Vagina (tissue), 2 donors: ENCODE data around the gene B4GALT3. TPM values are rescaled to one million over a fixed set of nuclear protein-coding genes. Genes with fewer than 3 reads are reported as not detected.

Experiments
- DNase-seq, 2 donors: peaks; one replicate each; pipeline ENCODE4 v3.0.0-alpha.2; 2017; ENCODE audit errors: extremely low spot score in 2 of 2
- H3K27ac ChIP-seq: fragments of 200-600 bp; sonication (generic); one replicate; pipeline ENCODE4 v1.5.1; 2019
- H3K27me3 ChIP-seq: fragments of 200-600 bp; sonication (generic); one replicate; pipeline ENCODE4 v1.5.1; 2019
- H3K36me3 ChIP-seq, 2 donors: fragments of 200-600 bp; sonication (generic); one replicate each; pipeline ENCODE4 v1.5.1; 2017 to 2019
- H3K4me1 ChIP-seq: fragments of 200-600 bp; sonication (generic); one replicate; pipeline ENCODE4 v1.5.1; 2019
- H3K4me3 ChIP-seq, 2 donors: fragments of 200-600 bp; sonication (generic); 1 replicate in 1 of 2; 2 replicates in 1 of 2; pipeline ENCODE4 v1.5.1; 2016 to 2019
- H3K9me3 ChIP-seq: fragments of 200-600 bp; sonication (generic); one replicate; pipeline ENCODE4 v1.5.1; 2019
- POLR2A ChIP-seq, 2 donors: fragments of 450-650 bp; IDR thresholded peaks; one replicate each; pipeline ENCODE4 v1.6.1; 2017; ENCODE audit warnings: antibody characterized with exemption in 2 of 2, mild to moderate bottlenecking in 2 of 2, moderate library complexity in 2 of 2
- POLR2AphosphoS5 ChIP-seq, 2 donors: sonication (generic); formaldehyde crosslinking; IDR thresholded peaks; one replicate each; pipeline ENCODE4 v1.9.0; 2017; ENCODE audit warnings: antibody characterized with exemption in 2 of 2, mild to moderate bottlenecking in 2 of 2, low read depth in 1 of 2; ENCODE audit not compliant: insufficient read depth in 1 of 2
- intact Hi-C: fragments of 100-400 bp; cut with DNase I; formaldehyde crosslinking; loops from one replicate; pipeline ENCODE4 v1.15.1; 2023
- total RNA-seq: library from RNA; depleted of rRNA; stranded (reverse); fragments of >200 nt; gene quantifications from one replicate; pipeline ENCODE4 v1.2.3, GENCODE V29; 2016
- TF ChIP-seq, protein P1 (sequence below), 3 experiments: fragments of 450-650 bp in 2 of 3; fragments of 200-600 bp in 1 of 3; sonication (generic) in 1 of 3; IDR thresholded peaks; one replicate each; pipeline ENCODE4 v1.5.1; 2017 to 2019; ENCODE audit warnings: antibody characterized with exemption in 3 of 3, mild to moderate bottlenecking in 2 of 3, moderate library complexity in 2 of 3

B4GALT3 gene
- total RNA-seq, 1 donor from 2014 or later, result 16.2 TPM

DNA sequence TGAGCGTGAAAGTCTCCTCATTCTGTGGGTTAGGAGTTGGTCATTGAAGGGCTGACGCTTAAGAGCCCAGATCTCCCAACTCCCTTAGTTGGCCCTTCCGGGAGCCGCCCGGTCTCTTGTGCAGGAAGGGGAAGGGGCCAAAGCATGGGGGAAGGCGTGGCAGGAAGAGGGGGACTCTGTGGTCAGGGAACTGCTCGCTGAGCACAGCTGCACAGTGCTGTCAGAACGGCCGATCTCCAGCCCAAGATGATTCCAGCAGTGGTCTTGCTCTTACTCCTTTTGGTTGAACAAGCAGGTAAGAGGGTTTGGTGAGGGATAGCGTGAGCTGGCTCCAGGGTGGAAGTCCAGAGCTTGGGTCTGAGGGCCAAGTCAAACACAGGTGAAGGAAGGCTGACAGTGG, 37.8 kb upstream of the B4GALT3 start, which contains the start of gene FCER1G:
Gene FCER1G, plus strand, starts transcription at position 220 of the 400 bp plus-strand sequence. Its CDS starts 27 bp downstream, at position 247.
- Histone ChIP-seq H3K27me3 (no peaks in the 10 kb centered on the region), H3K4me1 (no peaks in the 10 kb centered on the region), H3K4me3 (peak within 1 kb of the TSS in 1 of 2 donors; percentile 23), H3K27ac (no peak within 1 kb of the TSS), H3K9me3 (no peaks in the 10 kb centered on the region), H3K36me3 (peaks cover 7 to 47% of the 10 kb centered on the region in 2 donors)
- intact Hi-C loops, result no loop called here
- TF ChIP-seq POLR2A (IDR thresholded peaks at IDR 0.05), result no peak
- no peak for DNase-seq

DNA sequence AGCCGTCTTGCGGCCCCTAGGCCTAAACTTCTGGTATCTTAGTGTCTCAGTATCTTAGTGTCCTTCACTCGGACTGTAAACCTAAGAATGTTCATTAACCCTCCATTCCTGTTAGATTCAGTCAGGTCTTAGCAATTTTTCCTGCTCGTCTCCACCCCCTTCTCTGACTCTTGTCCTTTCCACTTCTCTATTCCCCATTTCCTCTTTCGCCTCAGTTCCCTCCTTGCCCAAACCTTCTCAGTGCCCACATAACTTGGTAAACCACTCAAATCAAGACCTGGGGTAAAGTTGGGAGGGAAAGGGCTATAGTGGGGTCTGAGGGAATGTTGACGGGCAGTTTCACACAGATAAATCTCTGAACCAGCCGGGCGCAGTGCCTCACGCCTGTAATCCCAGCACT, 37.1 kb upstream of the B4GALT3 start:
- peaks cover 7 to 54% of the 10 kb centered on the region in 2 donors for H3K36me3 ChIP-seq

DNA sequence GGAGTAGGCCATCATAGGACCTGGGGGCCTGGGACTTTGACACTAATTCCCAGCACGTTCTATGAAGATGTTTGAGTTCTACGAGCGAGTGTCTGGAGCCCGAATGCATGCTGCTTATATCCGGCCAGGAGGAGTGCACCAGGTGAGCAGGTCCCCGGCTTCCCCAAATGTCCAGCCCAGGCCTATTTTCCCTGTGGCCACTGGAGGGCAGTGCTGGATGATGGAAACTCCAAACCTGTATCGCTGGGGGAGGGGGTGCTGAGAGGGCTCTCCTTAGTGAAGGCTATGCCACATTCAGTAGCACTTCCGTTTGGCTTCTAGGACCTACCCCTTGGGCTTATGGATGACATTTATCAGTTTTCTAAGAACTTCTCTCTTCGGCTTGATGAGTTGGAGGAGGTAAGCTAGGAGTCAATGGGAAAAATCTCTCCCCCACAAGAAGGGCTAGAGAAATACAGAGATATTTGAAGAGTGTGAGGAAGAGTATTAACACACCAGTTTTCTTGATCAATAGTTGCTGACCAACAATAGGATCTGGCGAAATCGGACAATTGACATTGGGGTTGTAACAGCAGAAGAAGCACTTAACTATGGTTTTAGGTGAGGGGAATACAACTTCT, 32.6 kb upstream of the B4GALT3 start:
- Histone ChIP-seq H3K4me1 (peaks cover 25% of the 10 kb centered on the region), H3K9me3 (no peaks in the 10 kb centered on the region), H3K4me3 (no peak overlapping the region), H3K27me3 (no peaks in the 10 kb centered on the region), H3K27ac (no peak overlapping the region), H3K36me3 (peaks cover 7 to 64% of the 10 kb centered on the region in 2 donors)
- TF ChIP-seq POLR2AphosphoS5 (IDR thresholded peaks at IDR 0.05; ENCODE audit: insufficient read depth in 1 of 2, low read depth in 1 of 2) (no peak), POLR2A (IDR thresholded peaks at IDR 0.05) (no peak)
- TF ChIP-seq, protein P1, sequence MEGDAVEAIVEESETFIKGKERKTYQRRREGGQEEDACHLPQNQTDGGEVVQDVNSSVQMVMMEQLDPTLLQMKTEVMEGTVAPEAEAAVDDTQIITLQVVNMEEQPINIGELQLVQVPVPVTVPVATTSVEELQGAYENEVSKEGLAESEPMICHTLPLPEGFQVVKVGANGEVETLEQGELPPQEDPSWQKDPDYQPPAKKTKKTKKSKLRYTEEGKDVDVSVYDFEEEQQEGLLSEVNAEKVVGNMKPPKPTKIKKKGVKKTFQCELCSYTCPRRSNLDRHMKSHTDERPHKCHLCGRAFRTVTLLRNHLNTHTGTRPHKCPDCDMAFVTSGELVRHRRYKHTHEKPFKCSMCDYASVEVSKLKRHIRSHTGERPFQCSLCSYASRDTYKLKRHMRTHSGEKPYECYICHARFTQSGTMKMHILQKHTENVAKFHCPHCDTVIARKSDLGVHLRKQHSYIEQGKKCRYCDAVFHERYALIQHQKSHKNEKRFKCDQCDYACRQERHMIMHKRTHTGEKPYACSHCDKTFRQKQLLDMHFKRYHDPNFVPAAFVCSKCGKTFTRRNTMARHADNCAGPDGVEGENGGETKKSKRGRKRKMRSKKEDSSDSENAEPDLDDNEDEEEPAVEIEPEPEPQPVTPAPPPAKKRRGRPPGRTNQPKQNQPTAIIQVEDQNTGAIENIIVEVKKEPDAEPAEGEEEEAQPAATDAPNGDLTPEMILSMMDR (IDR thresholded peaks at IDR 0.05), result peak; percentile 57 to 85 (median 73)
- DNase-seq, result no peak
- intact Hi-C loops, result no loop called here

More for the DNA sequence above, 37.1 kb upstream of the B4GALT3 start:
- DNase-seq, result no peak
- TF ChIP-seq, protein P1 (IDR thresholded peaks at IDR 0.05), result no peak
- TF ChIP-seq POLR2AphosphoS5 (IDR thresholded peaks at IDR 0.05; ENCODE audit: insufficient read depth in 1 of 2, low read depth in 1 of 2), result no peak
- TF ChIP-seq POLR2A (IDR thresholded peaks at IDR 0.05), result no peak
- Histone ChIP-seq H3K9me3 (no peaks in the 10 kb centered on the region), H3K27me3 (no peaks in the 10 kb centered on the region), H3K4me1 (no peaks in the 10 kb centered on the region), H3K27ac (no peak overlapping the region), H3K4me3 (no peak overlapping the region)
- intact Hi-C loops, result no loop called here

DNA sequence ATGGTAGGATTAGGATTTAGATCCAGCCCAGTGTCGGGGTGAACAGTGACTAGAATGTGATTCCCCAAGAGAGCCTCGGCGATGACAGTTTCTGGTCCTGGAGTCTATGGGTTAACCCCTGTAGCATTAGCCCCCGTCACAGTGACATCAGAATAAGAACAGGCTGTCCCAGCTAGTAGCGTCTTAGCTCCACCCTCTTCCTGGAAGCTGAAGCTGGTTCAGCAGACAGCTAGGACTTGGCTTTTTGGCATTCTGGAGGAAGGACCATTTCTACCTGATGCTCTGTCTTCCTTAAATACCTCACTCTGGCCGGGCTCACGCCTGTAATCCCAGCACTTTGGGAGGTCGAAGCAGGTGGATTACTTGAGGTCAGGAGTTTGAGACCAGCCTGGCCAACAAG, 29.9 kb upstream of the B4GALT3 start:
- peaks cover 48% of the 10 kb centered on the region for H3K4me1 ChIP-seq
- H3K36me3 ChIP-seq, result peaks cover 0 to 49% of the 10 kb centered on the region in 2 donors
- intact Hi-C loops, result no loop called here
- peak in 1 of 2 donors; percentile 94 for DNase-seq
- TF ChIP-seq POLR2A (IDR thresholded peaks at IDR 0.05) (peak in 1 of 2 donors; percentile 26), POLR2AphosphoS5 (IDR thresholded peaks at IDR 0.05; ENCODE audit: insufficient read depth in 1 of 2, low read depth in 1 of 2) (peak; percentile 30 to 69)
- TF ChIP-seq, protein P1 (IDR thresholded peaks at IDR 0.05), result no peak
- no peaks in the 10 kb centered on the region for H3K27me3 ChIP-seq
- no peaks in the 10 kb centered on the region for H3K9me3 ChIP-seq
- no peak overlapping the region for H3K4me3 ChIP-seq
- H3K27ac ChIP-seq, result peak overlapping the region; percentile 74

DNA sequence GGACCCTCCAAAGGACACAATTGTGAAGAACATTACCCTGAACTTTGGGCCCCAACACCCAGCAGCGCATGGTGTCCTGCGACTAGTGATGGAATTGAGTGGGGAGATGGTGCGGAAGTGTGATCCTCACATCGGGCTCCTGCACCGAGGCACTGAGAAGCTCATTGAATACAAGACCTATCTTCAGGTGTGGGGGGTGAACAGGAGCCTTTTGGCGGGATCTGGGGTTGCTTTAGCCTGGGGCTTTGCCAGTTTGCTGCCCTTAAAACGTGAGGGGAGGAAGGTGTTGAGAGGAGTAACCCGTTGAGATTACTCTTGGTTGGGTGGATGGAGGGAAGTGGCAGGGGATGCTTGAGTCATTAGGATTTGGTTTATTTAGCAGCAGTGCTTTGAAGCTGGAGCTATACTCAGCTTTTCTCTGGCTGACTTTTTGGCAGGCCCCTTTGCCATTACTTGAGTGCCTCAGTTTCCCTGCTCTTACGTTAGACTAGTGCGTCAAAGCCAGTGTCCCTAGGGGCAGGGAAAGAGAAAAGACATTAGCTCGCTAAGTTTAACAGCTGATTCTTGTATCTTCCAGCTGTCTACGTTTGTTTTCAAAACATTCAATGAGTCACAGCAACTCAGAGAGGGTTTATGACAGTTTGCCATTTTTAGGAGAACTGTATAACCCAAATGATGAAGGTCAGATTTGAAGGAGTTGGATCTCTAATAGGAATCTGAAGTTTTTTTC, 29.3 kb upstream of the B4GALT3 start:
- Histone ChIP-seq H3K36me3 (peaks cover 0 to 43% of the 10 kb centered on the region in 2 donors), H3K27me3 (no peaks in the 10 kb centered on the region), H3K27ac (peak overlapping the region; percentile 74), H3K4me3 (no peak overlapping the region), H3K4me1 (peaks cover 50% of the 10 kb centered on the region), H3K9me3 (no peaks in the 10 kb centered on the region)
- intact Hi-C loops, result no loop called here
- TF ChIP-seq, protein P1 (IDR thresholded peaks at IDR 0.05), result no peak
- no peak for TF ChIP-seq POLR2A (IDR thresholded peaks at IDR 0.05)
- TF ChIP-seq POLR2AphosphoS5 (IDR thresholded peaks at IDR 0.05; ENCODE audit: insufficient read depth in 1 of 2, low read depth in 1 of 2), result no peak
- no peak for DNase-seq
